NCI-H128 (cell line): ENCODE results near the gene DACT2.
"Not testable (repeated sequence)": the region's sequence is repeated elsewhere in the genome, so short reads cannot be mapped to it uniquely, and the experiment has no call there.

Experiments
- DNase-seq: peaks from one replicate; lab custom pipeline; 2025; ENCODE audit not compliant: unreplicated experiment; lab: John Stamatoyannopoulos, UW

Gene DACT2

GRCh38 chr6:168326294-168327261, 7.0 kb upstream of the DACT2 start:
- no peak for DNase-seq

- no peak for DNase-seq
Measured at GRCh38 chr6:168322966-168323365, 3.4 kb upstream of the DACT2 start.

- DNase-seq: no peak
Measured at GRCh38 chr6:168320634-168321033, 1.1 kb upstream of the DACT2 start.

- no peak for DNase-seq
Measured at GRCh38 chr6:168318579-168319278, 848 bp downstream of the DACT2 start.

- DNase-seq: no peak
Measured at GRCh38 chr6:168318090-168318489, 1.5 kb downstream of the DACT2 start.

GRCh38 chr6:168315596-168315995, 4.0 kb downstream of the DACT2 start:
- no peak for DNase-seq

- no peak for DNase-seq
Measured at GRCh38 chr6:168314948-168315347, 4.6 kb downstream of the DACT2 start.

- DNase-seq: no peak
Measured at GRCh38 chr6:168314021-168314420, 5.6 kb downstream of the DACT2 start.

GRCh38 chr6:168313431-168314011, 6.1 kb downstream of the DACT2 start:
- no peak for DNase-seq

GRCh38 chr6:168312125-168312507, 7.5 kb downstream of the DACT2 start:
- DNase-seq: not testable (repeated sequence)

GRCh38 chr6:168311410-168312124, 8.0 kb downstream of the DACT2 start:
- DNase-seq: no peak

- DNase-seq: no peak
Measured at GRCh38 chr6:168310945-168311344, 8.6 kb downstream of the DACT2 start.

GRCh38 chr6:168310403-168310802, 9.2 kb downstream of the DACT2 start:
- DNase-seq: no peak

GRCh38 chr6:168309997-168310396, 9.6 kb downstream of the DACT2 start:
- DNase-seq: no peak

GRCh38 chr6:168309183-168309582, 10.4 kb downstream of the DACT2 start:
- no peak for DNase-seq

GRCh38 chr6:168308390-168309144, 11.0 kb downstream of the DACT2 start:
- DNase-seq: no peak

GRCh38 chr6:168307695-168308021, 11.9 kb downstream of the DACT2 start:
- DNase-seq: no peak

GRCh38 chr6:168307015-168307694, 12.4 kb downstream of the DACT2 start:
- no peak for DNase-seq

GRCh38 chr6:168305863-168306262, 13.7 kb downstream of the DACT2 start:
- DNase-seq: no peak
